GM18511 (cell line): ENCODE results near the gene MARK2.

Experiments
- ATAC-seq: cut with Tn5 transposase; IDR thresholded peaks from one replicate; pipeline ENCODE4 v1.9.1; 2021; ENCODE audit warnings: mild to moderate bottlenecking, moderate library complexity; ENCODE audit not compliant: unreplicated experiment

The MARK2 gene

GRCh38 chr11:63879598-63880402 lies 40.9 kb downstream of the MARK2 start:
- ATAC-seq, result no peak

GRCh38 chr11:63880403-63880790 lies 41.5 kb downstream of the MARK2 start:
- ATAC-seq, result no peak

GRCh38 chr11:63882555-63883242 lies 43.8 kb downstream of the MARK2 start:
- no peak for ATAC-seq

DNA sequence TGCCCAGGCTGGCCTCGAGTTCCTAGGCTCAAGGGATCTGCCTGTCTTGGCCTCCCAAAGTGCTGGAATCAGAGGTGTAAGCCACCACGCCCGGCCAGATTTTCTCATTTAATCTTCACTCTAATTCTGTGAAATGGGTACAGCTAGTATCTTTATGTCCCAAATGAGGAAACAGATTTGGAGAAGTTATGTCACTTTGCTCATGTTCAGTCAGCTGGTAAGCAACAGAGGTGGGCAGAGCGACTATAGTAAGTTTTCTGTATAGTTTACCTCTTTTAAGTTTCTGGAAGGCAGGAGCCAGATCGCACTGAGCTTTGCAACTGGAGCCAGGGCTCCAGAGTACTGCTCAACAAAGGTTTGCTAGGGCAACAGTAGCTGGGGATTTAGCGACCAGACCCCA lies 44.9 kb downstream of the MARK2 start:
- ATAC-seq, result no peak

GRCh38 chr11:63884196-63884932 lies 45.5 kb downstream of the MARK2 start:
- ATAC-seq, result no peak

- no peak for ATAC-seq
Observed at GRCh38 chr11:63887386-63887999, 48.6 kb downstream of the MARK2 start.

DNA sequence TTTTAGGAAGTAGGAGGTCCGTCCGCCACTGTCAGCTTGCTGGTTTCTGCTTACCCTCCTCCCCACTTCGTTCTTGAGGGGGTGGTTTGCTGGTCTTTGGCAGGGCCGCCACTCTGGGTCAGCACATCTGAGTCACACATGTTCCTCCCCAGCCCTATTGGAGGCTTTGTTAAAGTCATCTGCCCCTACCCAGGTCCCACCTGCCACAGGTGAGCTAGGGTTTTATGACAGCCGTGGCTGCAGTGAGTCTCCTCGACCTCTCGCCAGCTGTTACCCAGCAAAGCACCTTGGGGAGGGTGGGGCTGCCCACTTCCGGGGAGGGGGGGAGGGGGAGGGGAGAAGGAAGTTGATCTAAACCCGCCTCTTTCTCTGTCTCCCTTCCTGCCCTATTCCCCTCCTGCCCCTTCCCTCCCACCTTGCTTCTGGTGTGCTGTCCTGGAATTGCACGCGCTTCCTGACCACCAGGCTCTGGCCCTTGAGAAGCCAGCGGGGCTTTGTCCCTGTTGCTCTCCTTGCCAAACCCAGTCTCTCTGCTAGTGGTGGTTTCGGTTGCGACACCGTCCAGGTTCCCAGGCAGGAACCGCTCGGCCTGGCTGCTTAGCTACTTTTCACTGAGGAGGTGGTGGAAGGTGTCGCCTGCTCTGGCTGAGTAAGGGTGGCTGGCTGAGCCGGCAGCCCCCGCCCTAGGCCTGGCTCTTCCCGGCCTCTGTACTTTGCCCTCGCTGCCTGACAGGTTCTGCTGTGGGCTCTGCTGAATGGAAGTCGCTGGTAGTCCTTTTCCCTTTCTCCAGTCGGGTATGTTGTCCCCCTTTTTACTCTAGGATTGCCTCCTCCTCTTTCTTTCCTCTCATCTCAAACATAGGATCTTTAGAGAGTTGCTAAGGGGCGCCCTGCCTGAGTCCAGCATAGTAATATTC lies 49.5 kb downstream of the MARK2 start:
- peak; percentile 74 for ATAC-seq

- no peak for ATAC-seq
Observed at GRCh38 chr11:63889344-63889743, 50.4 kb downstream of the MARK2 start.

- ATAC-seq, result no peak
Observed at GRCh38 chr11:63890368-63890767, 51.5 kb downstream of the MARK2 start.

- no peak for ATAC-seq
Observed at GRCh38 chr11:63892228-63892627, 53.3 kb downstream of the MARK2 start.

DNA sequence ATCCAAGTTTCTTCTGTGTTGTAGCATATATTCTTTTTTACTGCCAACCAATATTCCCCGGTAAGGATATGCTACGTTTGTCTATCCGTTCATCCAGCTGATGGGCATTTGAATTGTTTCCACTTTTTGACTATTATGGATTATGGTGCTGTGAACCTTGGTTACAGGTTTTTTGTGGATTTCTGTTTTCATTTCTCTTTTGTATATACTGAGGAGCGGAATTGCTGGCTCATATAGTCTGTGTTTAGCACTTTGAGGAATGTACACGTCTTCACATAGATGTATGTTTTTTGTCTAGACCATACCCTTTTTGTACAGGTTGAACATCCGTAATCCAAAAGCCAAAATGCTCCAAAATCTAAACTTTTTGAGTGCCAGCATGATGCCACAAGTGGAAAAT lies 54.4 kb downstream of the MARK2 start:
- ATAC-seq, result no peak

GRCh38 chr11:63896071-63896470 lies 57.2 kb downstream of the MARK2 start:
- ATAC-seq, result no peak

GRCh38 chr11:63897459-63898146 lies 58.7 kb downstream of the MARK2 start:
- ATAC-seq, result no peak

DNA sequence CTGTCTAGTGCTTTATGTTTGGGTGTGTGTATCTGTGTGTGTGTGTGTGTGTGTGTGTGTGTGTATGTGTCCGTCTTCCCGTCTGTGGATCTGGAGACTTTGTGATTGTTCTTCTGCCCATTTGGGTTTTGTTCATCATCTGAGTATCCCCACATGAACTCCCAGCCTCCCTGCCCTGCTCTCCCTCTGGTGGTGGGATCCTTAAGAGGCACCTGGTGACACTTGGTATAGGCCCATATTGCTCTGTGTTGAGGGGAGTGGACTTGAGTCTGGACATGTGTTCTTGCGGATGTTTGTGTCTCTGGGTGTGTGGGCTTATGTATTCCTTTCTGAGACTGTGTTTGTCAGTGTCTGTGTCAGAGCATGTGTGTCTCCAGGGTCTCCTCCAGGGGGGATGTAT lies 62.8 kb downstream of the MARK2 start:
- no peak for ATAC-seq

- ATAC-seq, result no peak
Observed at GRCh38 chr11:63903884-63904283, 65.0 kb downstream of the MARK2 start.

- ATAC-seq, result no peak
Observed at GRCh38 chr11:63904743-63905142, 65.8 kb downstream of the MARK2 start.

DNA sequence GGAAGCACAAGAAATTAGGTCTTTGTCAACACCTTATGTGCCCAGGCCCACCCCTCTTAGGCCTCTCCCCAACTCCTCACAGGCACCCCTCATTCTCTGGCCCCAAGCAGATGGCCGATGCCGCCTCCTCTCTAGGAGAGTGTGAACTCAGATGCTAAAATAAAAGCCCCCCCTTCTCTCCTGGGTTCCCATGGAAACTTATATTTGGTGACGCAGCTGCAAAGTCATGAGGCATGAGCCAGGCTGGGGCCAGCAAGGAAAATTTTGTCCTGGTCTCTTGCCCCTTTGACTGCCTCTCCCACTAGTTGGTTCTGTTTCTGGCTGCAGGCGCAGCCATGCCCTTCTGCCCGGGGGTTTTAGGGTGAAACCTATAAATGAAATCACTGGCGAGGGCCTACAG lies 66.3 kb downstream of the MARK2 start:
- no peak for ATAC-seq

DNA sequence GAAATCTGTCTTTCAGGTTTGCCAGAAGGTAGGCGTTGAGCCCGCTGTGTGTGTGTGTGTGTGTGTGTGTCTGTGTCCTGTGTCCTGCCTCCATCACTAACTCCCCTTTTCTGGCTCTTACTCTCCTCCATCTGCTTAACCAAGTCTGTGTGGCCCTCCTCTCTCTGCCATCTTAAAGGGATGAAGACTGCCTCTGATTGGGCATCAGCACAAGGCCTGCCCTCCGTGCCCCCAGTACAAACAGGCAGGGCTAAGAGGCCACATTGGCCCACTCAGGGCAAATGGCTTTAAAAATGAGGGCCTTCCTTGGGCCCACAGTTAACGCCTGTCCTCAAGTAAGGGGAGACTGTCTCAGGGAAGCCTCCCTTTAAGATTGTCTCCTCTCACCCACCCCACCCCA lies 67.2 kb downstream of the MARK2 start:
- ATAC-seq, result no peak

GRCh38 chr11:63906585-63906984 lies 67.7 kb downstream of the MARK2 start:
- no peak for ATAC-seq

DNA sequence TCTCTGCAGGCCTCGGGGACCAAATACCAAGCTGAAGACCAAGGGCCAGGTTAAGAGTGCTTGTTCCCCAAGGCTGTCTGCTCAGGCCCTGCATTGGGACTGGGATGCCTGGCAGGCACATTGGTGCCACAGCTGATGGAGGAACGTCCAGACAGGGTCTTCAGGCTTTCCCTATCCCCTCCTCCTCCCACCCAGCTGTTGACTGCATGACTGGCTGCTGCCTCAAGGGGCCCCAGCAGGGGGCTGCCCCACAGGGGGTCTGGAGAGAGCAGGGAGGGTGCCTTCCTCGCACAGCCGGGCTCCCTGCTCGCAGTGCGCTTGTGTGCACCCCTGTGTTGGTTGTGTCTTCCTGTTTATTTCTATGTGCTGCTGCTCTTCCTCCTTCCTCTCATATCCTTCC lies 68.2 kb downstream of the MARK2 start:
- no peak for ATAC-seq
